Activated CD4-positive, alpha-beta T cell treated with anti-CD3 and anti-CD28 coated beads, Interleukin-2, Interleukin-4, amounts not matched to agents 100 ng/mL and 50 ng/mL, durations not matched to agents 16 hours and 8 hours (primary cell): ENCODE data around the gene PRODH.
"Not testable (repeated sequence)": the region's sequence is repeated elsewhere in the genome, so short reads cannot be mapped to it uniquely, and the experiment has no call there.

Source experiments
- DNase-seq: peaks from one replicate; pipeline ENCODE4 v3.0.0-alpha.2; 2020; ENCODE audit warnings: low spot score

Gene PRODH

DNA sequence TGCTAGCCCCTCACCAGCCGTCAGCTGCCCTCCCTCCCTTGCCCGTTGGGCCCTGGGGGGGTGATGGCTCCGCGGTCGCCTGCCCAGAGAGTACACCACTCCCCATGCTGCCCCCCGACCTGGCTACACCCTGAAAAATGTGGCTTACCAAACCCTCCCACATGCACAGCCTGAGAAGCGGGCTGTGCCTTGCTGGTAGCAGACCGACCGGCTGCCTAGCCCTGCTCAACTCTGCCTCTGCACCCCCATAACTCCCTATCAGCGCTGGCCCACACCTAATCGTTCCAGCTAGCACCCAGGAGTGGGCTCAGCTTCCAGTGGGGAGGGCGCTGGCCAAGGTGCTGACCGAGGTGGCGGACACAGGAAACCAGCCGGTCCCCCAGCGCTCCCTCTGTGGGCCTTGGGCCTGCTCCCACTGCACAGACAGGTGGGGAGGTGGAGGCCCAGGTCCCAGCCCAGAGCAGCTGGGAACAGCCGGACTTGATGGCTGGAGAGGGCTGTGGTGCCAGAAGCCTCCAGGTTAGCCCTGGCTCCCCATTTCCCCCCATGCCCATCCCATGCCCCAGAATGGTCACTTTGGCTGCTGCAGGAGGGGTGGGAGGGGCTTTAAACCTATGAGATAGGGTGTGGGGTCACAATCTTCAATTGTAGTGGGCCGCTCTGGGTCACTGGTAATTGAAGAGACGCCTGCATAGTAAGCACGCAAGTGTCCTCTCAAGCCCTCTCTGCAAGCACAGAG is 32.1 kb upstream of the PRODH start:
- DNase-seq, result no peak

DNA sequence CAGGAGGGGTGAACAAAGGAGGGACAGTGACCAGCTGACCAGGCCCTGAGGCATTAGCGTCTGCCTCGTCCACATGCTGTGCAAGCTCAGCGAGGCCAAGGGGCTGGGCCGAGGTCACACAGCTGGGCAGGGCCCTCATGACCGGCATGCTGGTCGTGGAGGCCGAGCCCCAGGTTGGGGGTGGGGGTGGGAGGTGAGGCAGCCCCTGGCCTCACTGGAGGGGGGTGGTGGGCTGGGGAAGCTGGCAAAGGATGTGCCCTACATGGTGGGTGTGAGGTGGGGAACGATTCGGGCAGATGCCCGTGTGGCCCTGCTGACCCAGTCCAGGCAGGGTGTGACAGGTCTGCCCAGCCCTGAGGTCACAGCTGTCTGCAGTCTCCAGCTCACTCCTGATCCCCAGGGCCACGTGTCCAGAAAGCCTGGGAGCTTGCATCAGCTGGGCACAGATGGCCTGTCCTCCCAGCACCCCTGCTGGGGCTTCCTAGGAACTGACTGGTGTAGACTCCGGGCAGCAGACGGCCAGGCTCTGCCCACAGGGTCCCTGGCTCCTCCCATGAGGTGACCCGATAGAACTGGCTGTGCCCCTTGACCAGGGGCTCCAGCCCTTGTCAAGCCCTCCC is 31.4 kb upstream of the PRODH start:
- DNase-seq, result not testable (repeated sequence)

GRCh38 chr22:18966748-18967147 is 30.7 kb upstream of the PRODH start:
- DNase-seq, result no peak

DNA sequence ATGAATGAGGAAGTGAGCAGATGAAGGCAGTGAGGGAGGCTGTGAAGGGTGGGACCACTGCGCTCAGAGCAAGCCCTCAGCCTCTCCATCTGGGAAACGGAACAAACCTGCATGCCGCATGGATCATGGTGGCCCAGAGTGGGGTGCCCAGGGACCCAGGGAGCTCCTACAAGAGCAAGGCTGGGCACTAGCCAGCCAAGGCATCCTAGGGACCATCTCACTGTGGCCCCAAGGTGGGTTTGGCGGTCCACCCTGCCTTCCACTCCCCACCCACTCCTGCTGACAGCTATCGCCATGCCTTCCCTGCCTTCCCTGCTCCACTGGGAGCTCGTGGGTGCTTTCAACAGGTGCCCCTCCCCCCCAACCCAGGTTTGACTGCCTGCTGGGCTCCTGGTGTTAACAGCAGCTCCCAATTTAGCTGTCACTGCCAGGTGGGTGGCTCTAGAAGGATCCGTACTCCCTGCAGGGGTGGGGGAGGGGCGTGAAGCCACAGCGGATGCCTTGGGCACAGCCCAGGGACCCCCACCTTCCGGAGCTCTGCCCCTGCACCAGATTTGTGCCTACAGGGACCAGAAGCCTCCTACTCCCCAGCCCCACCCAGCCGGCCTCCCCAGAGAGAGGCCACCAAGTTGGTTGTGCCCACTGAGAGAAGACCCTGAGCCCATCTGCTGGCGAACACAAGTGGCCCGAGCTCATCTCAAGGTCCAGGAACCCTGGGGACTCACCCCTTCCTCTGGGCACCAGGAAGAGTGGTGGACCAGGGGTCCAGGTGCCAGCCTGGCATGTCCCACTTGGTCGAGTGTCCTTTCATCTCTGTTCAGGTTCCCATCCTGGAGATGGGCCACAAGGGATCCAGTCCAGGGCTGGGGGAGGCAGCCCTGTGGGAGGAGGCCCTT is 29.7 kb upstream of the PRODH start:
- DNase-seq, result no peak

DNA sequence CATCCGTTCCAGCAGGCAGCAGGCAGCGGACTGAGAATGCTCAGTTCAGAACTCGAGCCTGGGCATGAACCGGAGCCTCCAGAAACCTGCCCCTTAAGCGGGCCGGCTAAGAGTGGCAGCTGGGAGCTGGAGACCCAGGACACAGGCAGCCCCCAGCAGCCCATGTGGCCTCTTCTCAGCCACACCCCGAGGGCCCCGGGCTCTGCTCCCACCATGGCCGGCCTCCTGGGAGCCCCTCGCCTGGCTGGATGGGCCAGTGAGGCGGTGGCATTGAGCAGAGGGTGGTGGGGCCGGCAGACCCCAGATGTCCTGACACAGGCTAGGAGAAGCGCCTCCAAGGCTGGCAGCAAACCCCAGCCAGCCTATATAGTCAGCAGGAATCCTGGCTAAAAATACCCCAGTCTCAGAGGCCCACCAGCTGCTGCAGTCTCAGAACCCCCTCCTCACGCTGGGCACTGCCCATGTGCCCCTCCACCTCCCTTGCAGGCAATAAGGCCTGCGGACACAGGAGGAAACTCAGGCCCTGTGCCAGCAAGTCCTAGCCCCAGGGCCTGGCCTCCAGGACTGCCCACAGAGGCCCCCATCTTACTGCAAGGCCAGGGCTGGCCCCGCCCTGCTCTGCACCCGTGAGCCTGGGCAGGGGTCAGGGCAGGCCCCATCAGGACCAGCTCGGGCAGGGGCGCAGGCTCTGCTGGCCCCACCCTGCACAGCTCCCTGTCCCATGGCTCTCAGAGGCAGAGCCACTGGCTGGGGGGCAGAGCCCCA is 28.6 kb upstream of the PRODH start:
- not testable (repeated sequence) for DNase-seq

- not testable (repeated sequence) for DNase-seq
These were observed 28.0 kb upstream of the PRODH start for GRCh38 chr22:18964051-18964450.

- no peak for DNase-seq
These were observed 26.2 kb upstream of the PRODH start for GRCh38 chr22:18962308-18962635.

- DNase-seq, result not testable (repeated sequence)
These were observed 25.7 kb upstream of the PRODH start for GRCh38 chr22:18961632-18962307.

GRCh38 chr22:18961201-18961600 is 25.1 kb upstream of the PRODH start:
- DNase-seq, result not testable (repeated sequence)

DNA sequence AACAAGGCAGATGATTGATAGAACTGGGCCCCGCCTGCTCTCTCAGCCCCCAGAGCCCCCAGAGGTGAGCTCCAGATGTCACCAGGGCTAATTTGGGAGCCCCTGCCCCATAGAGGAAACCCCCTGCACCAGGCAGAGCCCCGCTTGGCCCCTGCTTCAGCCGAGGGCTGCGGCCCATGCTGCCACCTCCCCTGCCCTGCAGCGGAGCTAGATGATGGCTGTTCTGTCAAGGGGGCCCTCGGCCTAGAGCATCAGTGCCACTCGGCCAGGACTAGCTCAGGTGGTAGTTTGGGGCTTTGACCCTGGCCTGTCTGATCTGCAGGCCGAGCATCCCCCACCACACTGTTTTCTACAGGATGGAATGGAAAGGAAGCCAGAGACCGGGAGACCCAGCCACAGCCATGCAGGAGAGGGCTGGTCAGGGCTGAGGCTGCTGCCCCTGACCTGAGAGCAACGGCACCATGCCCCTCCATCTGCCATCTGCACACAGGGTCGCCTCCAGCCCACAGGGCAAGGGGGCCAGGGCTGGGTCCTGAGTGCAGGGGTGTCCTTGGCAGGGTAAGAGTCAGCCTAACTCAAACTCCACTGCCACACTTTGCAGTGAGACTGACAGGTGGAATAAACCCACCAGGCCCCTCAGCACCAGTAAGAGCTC is 24.2 kb upstream of the PRODH start:
- DNase-seq, result not testable (repeated sequence)

DNA sequence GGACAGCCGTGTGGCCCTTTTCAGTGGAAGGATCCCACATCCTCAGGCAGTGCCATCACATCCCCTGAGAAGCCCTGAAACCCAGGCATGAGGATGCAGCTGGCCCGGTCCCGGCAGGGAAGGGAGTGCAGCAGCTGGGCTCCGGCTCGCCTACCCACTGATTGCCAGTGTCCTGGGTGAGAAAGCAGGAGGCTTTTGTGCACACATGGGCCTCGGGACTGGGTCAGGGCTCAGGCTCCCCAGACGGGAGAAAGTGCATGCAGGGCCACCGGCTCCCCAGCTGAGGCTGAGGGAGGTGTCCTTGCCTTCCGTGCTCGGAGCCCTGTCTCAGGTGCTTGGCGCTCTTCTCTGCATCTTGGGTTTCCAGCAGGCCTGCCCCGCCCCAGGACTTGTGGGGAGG is 23.6 kb upstream of the PRODH start:
- DNase-seq, result not testable (repeated sequence)

DNA sequence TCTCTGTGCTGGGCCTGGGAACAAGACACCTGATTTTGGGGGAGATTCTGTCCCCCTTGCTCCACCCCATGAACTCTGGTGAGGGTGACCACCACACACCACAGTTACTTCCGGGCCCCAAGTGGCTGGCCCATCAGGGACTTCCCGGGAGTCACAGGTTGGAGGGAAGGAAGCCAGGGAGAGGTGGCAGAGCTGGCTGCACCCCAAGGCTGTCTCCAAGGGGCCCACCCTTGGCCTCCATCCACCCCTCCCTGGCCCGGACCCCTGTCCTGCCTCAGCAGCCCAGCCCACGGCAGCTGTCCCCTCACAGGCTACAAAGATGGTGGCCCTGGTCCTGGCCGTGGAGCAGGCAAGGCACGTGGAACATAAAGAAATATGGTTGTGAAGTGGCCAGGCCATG is 23.2 kb upstream of the PRODH start:
- DNase-seq, result not testable (repeated sequence)

DNA sequence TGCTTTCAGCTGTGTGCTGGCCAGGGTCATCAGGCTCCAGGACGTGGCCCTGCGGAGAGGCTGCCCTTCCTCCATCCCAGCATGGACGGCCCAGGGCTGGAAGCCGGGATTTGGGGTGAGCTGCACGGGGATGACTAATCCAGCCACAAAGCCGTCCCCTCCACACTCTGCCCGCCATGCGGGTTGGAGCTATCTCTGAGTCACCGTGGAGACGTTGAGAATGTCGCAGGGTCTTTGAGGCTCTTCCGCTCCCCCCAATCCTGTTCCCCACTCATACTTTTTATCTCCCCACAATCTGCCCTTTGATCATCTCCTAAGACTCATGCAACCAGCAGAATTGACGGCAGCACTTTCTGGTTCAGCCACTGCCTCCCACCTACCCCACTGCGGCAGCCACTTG is 22.6 kb upstream of the PRODH start:
- not testable (repeated sequence) for DNase-seq

DNA sequence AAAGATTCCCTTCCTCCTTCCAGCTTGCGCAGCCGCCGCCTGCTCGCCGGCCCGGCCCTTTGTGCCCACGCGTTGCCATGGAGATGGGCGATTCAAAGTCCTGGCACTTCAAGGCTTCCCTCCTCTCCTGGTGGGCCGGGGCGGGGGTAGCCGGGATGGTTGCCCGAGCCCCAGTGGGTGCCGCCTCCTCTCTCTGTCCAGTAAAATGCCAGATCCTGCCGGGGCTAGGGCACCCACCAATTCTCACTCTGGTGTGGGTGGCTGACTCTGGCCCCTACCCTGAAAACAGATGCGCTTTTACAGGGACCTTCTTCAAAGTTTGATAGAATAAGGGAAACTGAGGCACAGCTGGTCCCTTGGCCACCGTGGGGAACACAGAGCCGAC is 22.2 kb upstream of the PRODH start:
- DNase-seq, result not testable (repeated sequence)

DNA sequence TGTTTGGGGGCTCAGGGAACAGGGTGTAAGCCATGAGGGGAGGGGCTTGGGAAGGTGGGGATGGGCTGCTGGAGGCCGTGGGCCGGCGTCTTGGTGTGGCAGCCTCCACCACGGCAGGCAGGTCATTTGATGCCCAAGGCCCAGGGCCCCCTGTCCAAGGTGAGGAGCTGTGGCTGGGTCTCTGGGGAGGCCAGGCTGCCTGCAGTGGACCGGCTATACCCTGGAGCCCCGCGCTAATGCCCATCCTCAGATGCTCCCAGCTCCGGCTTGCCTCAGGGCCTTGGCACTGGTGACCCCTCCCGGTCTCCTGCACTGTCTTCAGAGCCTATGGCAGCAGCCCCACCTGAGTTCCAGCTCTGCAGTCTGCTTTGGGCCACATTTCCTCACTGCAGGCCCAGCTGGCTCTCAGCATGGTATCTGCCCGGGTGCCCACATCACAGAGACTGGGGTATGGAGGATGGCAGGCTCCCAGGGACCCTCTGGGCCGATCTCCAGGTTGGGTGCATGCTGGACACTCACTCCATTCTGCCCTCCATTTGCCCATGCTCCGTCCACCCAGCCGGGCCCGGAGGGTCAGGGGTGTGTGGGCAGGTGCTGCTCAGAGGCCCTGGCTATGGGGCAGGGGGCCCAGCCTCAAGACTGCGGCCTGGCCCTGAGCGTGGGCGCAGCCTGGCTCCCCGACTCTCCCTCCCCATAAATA is 21.7 kb upstream of the PRODH start:
- not testable (repeated sequence) for DNase-seq

GRCh38 chr22:18956956-18957355 is 20.9 kb upstream of the PRODH start:
- DNase-seq, result not testable (repeated sequence)

GRCh38 chr22:18956121-18956895 is 20.2 kb upstream of the PRODH start:
- not testable (repeated sequence) for DNase-seq

GRCh38 chr22:18955696-18956095 is 19.6 kb upstream of the PRODH start:
- DNase-seq, result no peak

- no peak for DNase-seq
These were observed 19.0 kb upstream of the PRODH start for GRCh38 chr22:18954990-18955571.
